ENCODE results near the gene KAT6B. TPM values are rescaled to one million over a fixed set of nuclear protein-coding genes. Genes with fewer than 3 reads are reported as not detected.

Gene KAT6B
- total and polyA plus RNA-seq, 10 of the 15 experiments (the other 5 are each of a cell fraction or from before 2014, with no cell fraction given): 2.7 to 22.6 (median 15.7) TPM

- TF ChIP-seq, protein P1, sequence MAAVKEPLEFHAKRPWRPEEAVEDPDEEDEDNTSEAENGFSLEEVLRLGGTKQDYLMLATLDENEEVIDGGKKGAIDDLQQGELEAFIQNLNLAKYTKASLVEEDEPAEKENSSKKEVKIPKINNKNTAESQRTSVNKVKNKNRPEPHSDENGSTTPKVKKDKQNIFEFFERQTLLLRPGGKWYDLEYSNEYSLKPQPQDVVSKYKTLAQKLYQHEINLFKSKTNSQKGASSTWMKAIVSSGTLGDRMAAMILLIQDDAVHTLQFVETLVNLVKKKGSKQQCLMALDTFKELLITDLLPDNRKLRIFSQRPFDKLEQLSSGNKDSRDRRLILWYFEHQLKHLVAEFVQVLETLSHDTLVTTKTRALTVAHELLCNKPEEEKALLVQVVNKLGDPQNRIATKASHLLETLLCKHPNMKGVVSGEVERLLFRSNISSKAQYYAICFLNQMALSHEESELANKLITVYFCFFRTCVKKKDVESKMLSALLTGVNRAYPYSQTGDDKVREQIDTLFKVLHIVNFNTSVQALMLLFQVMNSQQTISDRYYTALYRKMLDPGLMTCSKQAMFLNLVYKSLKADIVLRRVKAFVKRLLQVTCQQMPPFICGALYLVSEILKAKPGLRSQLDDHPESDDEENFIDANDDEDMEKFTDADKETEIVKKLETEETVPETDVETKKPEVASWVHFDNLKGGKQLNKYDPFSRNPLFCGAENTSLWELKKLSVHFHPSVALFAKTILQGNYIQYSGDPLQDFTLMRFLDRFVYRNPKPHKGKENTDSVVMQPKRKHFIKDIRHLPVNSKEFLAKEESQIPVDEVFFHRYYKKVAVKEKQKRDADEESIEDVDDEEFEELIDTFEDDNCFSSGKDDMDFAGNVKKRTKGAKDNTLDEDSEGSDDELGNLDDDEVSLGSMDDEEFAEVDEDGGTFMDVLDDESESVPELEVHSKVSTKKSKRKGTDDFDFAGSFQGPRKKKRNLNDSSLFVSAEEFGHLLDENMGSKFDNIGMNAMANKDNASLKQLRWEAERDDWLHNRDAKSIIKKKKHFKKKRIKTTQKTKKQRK (IDR thresholded peaks at IDR 0.05; ENCODE audit: low read depth, low read length): no peak
- TF ChIP-seq RELA (IDR thresholded peaks at IDR 0.05; ENCODE audit: borderline replicate concordance, partially characterized antibody) (no peak), EP300 (IDR thresholded peaks at IDR 0.05; ENCODE audit: borderline replicate concordance in 1 of 2, control insufficient read depth in 1 of 2, low read depth in 2 of 2, low read length in 2 of 2) (no peak)
- TF ChIP-seq, protein P2, sequence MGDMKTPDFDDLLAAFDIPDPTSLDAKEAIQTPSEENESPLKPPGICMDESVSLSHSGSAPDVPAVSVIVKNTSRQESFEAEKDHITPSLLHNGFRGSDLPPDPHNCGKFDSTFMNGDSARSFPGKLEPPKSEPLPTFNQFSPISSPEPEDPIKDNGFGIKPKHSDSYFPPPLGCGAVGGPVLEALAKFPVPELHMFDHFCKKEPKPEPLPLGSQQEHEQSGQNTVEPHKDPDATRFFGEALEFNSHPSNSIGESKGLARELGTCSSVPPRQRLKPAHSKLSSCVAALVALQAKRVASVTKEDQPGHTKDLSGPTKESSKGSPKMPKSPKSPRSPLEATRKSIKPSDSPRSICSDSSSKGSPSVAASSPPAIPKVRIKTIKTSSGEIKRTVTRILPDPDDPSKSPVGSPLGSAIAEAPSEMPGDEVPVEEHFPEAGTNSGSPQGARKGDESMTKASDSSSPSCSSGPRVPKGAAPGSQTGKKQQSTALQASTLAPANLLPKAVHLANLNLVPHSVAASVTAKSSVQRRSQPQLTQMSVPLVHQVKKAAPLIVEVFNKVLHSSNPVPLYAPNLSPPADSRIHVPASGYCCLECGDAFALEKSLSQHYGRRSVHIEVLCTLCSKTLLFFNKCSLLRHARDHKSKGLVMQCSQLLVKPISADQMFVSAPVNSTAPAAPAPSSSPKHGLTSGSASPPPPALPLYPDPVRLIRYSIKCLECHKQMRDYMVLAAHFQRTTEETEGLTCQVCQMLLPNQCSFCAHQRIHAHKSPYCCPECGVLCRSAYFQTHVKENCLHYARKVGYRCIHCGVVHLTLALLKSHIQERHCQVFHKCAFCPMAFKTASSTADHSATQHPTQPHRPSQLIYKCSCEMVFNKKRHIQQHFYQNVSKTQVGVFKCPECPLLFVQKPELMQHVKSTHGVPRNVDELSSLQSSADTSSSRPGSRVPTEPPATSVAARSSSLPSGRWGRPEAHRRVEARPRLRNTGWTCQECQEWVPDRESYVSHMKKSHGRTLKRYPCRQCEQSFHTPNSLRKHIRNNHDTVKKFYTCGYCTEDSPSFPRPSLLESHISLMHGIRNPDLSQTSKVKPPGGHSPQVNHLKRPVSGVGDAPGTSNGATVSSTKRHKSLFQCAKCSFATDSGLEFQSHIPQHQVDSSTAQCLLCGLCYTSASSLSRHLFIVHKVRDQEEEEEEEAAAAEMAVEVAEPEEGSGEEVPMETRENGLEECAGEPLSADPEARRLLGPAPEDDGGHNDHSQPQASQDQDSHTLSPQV (IDR thresholded peaks at IDR 0.05): no peak
These were observed 182.6 kb downstream of the KAT6B start (continued) for GRCh38 chr10:75008952-75009351.
